Mesendoderm (in vitro differentiated cells): ENCODE measurements around the gene RNF150.

ENCODE experiments used
- DNase-seq: peaks from one replicate; pipeline ENCODE4 v3.0.0; 2013
- H2AK5ac ChIP-seq: 2 replicates; pipeline ENCODE4 v1.6.1; 2013; ENCODE audit warnings: low read length, inconsistent platforms
- H2BK120ac ChIP-seq: 2 replicates; pipeline ENCODE4 v1.6.1; 2013; ENCODE audit warnings: low read depth, mild to moderate bottlenecking, low read length, moderate library complexity, mixed read lengths
- H2BK15ac ChIP-seq: replicated peaks from 2 replicates; pipeline ENCODE4 v1.6.1; 2013; ENCODE audit warnings: low read depth, mild to moderate bottlenecking, moderate library complexity
- H2BK5ac ChIP-seq: 2 replicates; pipeline ENCODE4 v1.6.1; 2013; ENCODE audit warnings: low read length, inconsistent platforms
- H3K18ac ChIP-seq: 2 replicates; pipeline ENCODE4 v1.6.1; 2013; ENCODE audit warnings: mild to moderate bottlenecking, low read length, mixed read lengths
- H3K23ac ChIP-seq: one replicate; pipeline ENCODE4 v1.6.1; 2013; ENCODE audit warnings: low read length
- H3K27ac ChIP-seq: 2 replicates; pipeline ENCODE4 v1.5.1; 2013; ENCODE audit warnings: low read depth, mild to moderate bottlenecking, inconsistent platforms, low read length, moderate library complexity
- H3K27me3 ChIP-seq: 2 replicates; pipeline ENCODE4 v1.6.1; 2013; ENCODE audit warnings: low read length, control low read depth, mild to moderate bottlenecking, inconsistent platforms; ENCODE audit not compliant: insufficient read depth, poor library complexity
- H3K36me3 ChIP-seq: 2 replicates; pipeline ENCODE4 v1.6.1; 2013; ENCODE audit warnings: low read length, inconsistent platforms; ENCODE audit not compliant: control insufficient read depth, insufficient read depth
- H3K4ac ChIP-seq: one replicate; pipeline ENCODE4 v1.6.1; 2013; ENCODE audit warnings: low read depth, mild to moderate bottlenecking, low read length, moderate library complexity
- H3K4me1 ChIP-seq: 2 replicates; pipeline ENCODE4 v1.6.1; 2013; ENCODE audit warnings: low read depth, low read length, inconsistent platforms; ENCODE audit not compliant: control insufficient read depth
- H3K4me2 ChIP-seq: 2 replicates; pipeline ENCODE4 v1.6.1; 2013; ENCODE audit warnings: low read length
- H3K4me3 ChIP-seq: 2 replicates; pipeline ENCODE4 v1.5.1; 2013; ENCODE audit warnings: mild to moderate bottlenecking, low read length
- H3K56ac ChIP-seq: one replicate; pipeline ENCODE4 v1.6.1; 2013; ENCODE audit warnings: low read length
- H3K79me1 ChIP-seq: 2 replicates; pipeline ENCODE4 v1.6.1; 2013; ENCODE audit warnings: low read length, inconsistent platforms
- H3K79me2 ChIP-seq: 2 replicates; pipeline ENCODE4 v1.6.1; 2013; ENCODE audit warnings: mild to moderate bottlenecking, low read length; ENCODE audit not compliant: control insufficient read depth, insufficient read depth
- H3K9ac ChIP-seq: 2 replicates; pipeline ENCODE4 v1.6.1; 2013; ENCODE audit warnings: low read length, inconsistent platforms
- H4K5ac ChIP-seq: one replicate; pipeline ENCODE4 v1.6.1; 2013; ENCODE audit warnings: low read length
- H4K8ac ChIP-seq: one replicate; pipeline ENCODE4 v1.6.1; 2013; ENCODE audit warnings: low read depth, mild to moderate bottlenecking, control low read depth, low read length, moderate library complexity
- whole genome bisulfite sequencing: extraction: QIAGEN DNeasy Blood & Tissue Kit; methylation state at CpG from one replicate; pipeline ENCODE4 v1.1.7; 2013; ENCODE audit warnings: low lambda C conversion rate, missing lambda C conversion rate; ENCODE audit not compliant: insufficient coverage; ENCODE audit errors: extremely low coverage; 5-methylcytosine and 5-hydroxymethylcytosine counted together

The RNF150 gene

DNA sequence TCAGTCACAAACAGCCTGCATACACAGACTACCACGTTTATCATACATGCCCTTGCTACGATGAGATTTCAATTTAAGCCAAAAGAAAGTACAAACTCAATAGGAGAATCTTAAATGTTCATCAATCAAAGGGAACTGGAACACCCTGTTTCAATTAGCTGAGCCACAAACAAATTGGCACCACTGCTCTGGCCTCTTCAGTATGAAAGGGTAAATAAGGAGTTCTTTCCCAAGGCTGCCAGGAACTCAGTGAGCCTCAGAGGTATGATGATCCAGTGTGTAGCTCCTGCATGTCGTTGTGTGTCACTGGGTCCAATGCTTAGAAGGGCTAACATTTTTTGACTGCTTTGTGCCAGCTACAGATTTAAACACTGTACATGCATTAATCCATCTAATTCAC lies 5.4 kb downstream of the RNF150 start:
- H3K4me1 ChIP-seq = no peaks in the 10 kb centered on the region
- no peak overlapping the region for H3K27ac ChIP-seq
- no peak for DNase-seq
- no peak overlapping the region for H3K4ac ChIP-seq
- no peak overlapping the region for H4K5ac ChIP-seq
- H3K79me1 ChIP-seq = no peaks in the 10 kb centered on the region
- H3K9ac ChIP-seq = no peak overlapping the region
- no peak overlapping the region for H2AK5ac ChIP-seq
- no peak overlapping the region for H3K4me2 ChIP-seq
- H3K23ac ChIP-seq = no peak overlapping the region
- H3K79me2 ChIP-seq = no peaks in the 10 kb centered on the region
- H2BK15ac ChIP-seq = no peak overlapping the region
- H2BK5ac ChIP-seq = no peak overlapping the region
- H4K8ac ChIP-seq = no peak overlapping the region
- no CpG with 5 or more reads among the region's 3 CpGs for WGBS
- H3K56ac ChIP-seq = no peak overlapping the region
- no peak overlapping the region for H3K4me3 ChIP-seq
- H3K27me3 ChIP-seq = no peaks in the 10 kb centered on the region
- no peaks in the 10 kb centered on the region for H3K36me3 ChIP-seq
- H2BK120ac ChIP-seq = no peak overlapping the region
- H3K18ac ChIP-seq = no peak overlapping the region

DNA sequence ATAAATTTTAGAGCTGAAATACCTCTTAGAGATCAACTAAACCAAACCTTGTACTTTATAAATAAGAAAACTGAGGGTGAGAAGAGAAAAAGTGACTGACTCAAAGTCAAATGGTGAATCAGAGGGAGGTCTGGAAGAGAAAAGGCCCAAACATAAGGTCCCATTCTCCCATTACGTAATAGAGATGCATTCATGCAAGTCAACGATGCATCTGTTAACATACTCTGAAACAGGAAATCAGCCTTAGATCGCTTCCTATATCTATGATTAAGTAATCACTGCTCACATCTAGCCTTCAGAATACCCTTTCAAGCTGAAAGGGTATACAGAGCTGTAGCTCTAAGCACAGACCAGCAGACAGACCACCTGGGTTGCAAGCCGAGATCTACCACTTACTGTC lies 6.5 kb downstream of the RNF150 start:
- Histone ChIP-seq H3K4me2 (no peak overlapping the region), H2AK5ac (no peak overlapping the region), H3K36me3 (no peaks in the 10 kb centered on the region), H3K79me1 (no peaks in the 10 kb centered on the region), H2BK5ac (no peak overlapping the region), H3K79me2 (no peaks in the 10 kb centered on the region), H2BK120ac (no peak overlapping the region), H3K27me3 (no peaks in the 10 kb centered on the region), H4K5ac (no peak overlapping the region), H3K4me3 (no peak overlapping the region), H3K27ac (no peak overlapping the region), H3K4ac (no peak overlapping the region), H3K4me1 (peaks cover 2% of the 10 kb centered on the region), H2BK15ac (no peak overlapping the region), H3K18ac (no peak overlapping the region), H3K23ac (no peak overlapping the region), H3K56ac (no peak overlapping the region), H3K9ac (no peak overlapping the region), H4K8ac (no peak overlapping the region)
- DNase-seq = no peak
- WGBS = no CpG with 5 or more reads among the region's 4 CpGs

DNA sequence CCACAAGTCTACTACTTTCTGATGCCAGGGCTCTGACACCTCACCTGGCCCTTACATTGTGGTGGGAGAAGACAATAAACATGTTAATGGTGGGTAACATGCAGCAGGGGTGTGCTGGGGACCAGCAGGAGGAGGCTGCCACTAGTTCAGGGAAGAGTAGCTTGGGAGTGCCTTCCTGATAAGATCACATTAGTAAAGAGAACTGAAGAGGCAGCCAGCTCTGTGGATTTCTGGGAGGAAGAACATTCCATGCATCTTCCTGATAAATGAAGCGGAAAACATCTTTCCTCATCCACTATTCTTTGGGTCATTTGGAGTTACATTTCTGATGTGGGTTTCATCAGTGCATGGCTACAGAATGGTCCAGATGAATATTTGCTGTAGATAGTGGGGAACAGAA lies 9.0 kb downstream of the RNF150 start:
- H3K79me1 ChIP-seq = no peaks in the 10 kb centered on the region
- H2BK5ac ChIP-seq = no peak overlapping the region
- no peaks in the 10 kb centered on the region for H3K27me3 ChIP-seq
- DNase-seq = peak; percentile 62
- peaks cover 2% of the 10 kb centered on the region for H3K4me1 ChIP-seq
- H4K8ac ChIP-seq = no peak overlapping the region
- no peak overlapping the region for H3K4me3 ChIP-seq
- no peaks in the 10 kb centered on the region for H3K36me3 ChIP-seq
- no peak overlapping the region for H2AK5ac ChIP-seq
- no peaks in the 10 kb centered on the region for H3K79me2 ChIP-seq
- no peak overlapping the region for H4K5ac ChIP-seq
- WGBS = no CpG with 5 or more reads among the region's 1 CpG
- no peak overlapping the region for H2BK15ac ChIP-seq
- H3K9ac ChIP-seq = no peak overlapping the region
- no peak overlapping the region for H3K56ac ChIP-seq
- H2BK120ac ChIP-seq = no peak overlapping the region
- H3K4ac ChIP-seq = no peak overlapping the region
- no peak overlapping the region for H3K27ac ChIP-seq
- H3K23ac ChIP-seq = no peak overlapping the region
- no peak overlapping the region for H3K18ac ChIP-seq
- no peak overlapping the region for H3K4me2 ChIP-seq

DNA sequence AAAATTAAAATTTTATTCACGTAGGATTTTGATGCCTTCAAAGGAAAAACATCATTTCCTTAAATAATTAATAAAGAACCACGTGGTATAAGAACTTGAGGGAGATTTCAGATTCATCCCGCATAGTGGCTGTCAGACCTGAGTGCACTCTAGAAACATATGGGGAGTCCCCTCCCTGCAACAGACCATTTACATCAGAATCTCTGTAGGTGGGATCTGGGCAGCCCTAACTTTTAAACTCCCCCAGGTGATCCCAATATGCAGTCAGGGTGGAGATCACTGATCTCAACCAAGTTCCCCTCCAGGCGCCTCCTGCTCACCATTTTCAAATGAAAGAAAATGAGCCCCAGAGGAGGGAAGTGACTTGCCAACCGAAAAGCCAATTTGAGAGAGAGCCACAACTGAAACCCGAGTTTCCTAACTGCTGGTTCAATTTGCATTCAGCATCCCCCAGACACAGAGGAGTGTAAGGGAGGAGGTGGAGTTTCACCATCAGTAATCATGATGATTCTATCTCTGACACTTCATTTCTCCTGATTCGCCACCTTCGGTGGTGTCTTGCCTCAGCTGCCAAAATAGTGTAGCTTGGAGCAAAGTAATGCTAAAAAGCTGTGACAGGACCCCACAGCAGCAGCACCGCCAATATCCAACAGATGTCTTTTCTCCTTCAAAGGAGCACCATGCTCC lies 11.4 kb downstream of the RNF150 start:
- no peaks in the 10 kb centered on the region for H3K36me3 ChIP-seq
- no peak overlapping the region for H2BK5ac ChIP-seq
- H3K4me3 ChIP-seq = no peak overlapping the region
- no peak overlapping the region for H3K4ac ChIP-seq
- peaks cover 5% of the 10 kb centered on the region for H3K4me1 ChIP-seq
- H4K5ac ChIP-seq = no peak overlapping the region
- H2BK120ac ChIP-seq = no peak overlapping the region
- H3K4me2 ChIP-seq = no peak overlapping the region
- H4K8ac ChIP-seq = no peak overlapping the region
- no peaks in the 10 kb centered on the region for H3K79me2 ChIP-seq
- H3K56ac ChIP-seq = no peak overlapping the region
- no CpG with 5 or more reads among the region's 9 CpGs for WGBS
- H3K9ac ChIP-seq = no peak overlapping the region
- no peak overlapping the region for H2BK15ac ChIP-seq
- H3K18ac ChIP-seq = no peak overlapping the region
- H3K27ac ChIP-seq = no peak overlapping the region
- no peak overlapping the region for H3K23ac ChIP-seq
- H2AK5ac ChIP-seq = no peak overlapping the region
- no peaks in the 10 kb centered on the region for H3K27me3 ChIP-seq
- peak; percentile 50 for DNase-seq
- H3K79me1 ChIP-seq = no peaks in the 10 kb centered on the region

DNA sequence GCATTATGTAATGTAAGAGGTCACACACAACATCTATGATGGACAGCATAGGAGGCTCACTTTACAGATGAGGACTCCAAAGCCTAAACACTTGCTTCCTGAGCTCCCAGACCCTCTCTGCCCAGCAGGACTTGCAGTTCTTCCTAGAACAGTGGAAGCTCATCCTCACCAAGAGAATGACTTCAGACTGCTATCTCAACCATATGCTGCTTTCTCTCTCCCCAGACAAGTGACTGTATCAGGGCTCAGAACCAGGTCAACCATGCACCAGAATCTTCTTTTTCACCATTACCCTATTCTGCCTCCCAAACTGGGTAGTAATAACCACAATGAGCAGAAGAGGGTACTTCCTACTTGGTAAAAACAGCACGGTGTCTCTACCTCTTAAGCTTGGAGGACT lies 12.2 kb downstream of the RNF150 start:
- H2BK5ac ChIP-seq = no peak overlapping the region
- no peaks in the 10 kb centered on the region for H3K79me2 ChIP-seq
- H3K4ac ChIP-seq = no peak overlapping the region
- H3K27ac ChIP-seq = no peak overlapping the region
- peak; percentile 16 for DNase-seq
- H3K4me3 ChIP-seq = no peak overlapping the region
- no peak overlapping the region for H3K4me2 ChIP-seq
- H4K5ac ChIP-seq = no peak overlapping the region
- H3K27me3 ChIP-seq = no peaks in the 10 kb centered on the region
- no peak overlapping the region for H3K23ac ChIP-seq
- H2BK15ac ChIP-seq = no peak overlapping the region
- H3K36me3 ChIP-seq = no peaks in the 10 kb centered on the region
- no peak overlapping the region for H2BK120ac ChIP-seq
- H2AK5ac ChIP-seq = no peak overlapping the region
- H3K79me1 ChIP-seq = no peaks in the 10 kb centered on the region
- H3K18ac ChIP-seq = no peak overlapping the region
- H3K56ac ChIP-seq = no peak overlapping the region
- H3K4me1 ChIP-seq = peaks cover 5% of the 10 kb centered on the region
- H4K8ac ChIP-seq = no peak overlapping the region
- H3K9ac ChIP-seq = no peak overlapping the region
- no CpG with 5 or more reads among the region's 1 CpG for WGBS

DNA sequence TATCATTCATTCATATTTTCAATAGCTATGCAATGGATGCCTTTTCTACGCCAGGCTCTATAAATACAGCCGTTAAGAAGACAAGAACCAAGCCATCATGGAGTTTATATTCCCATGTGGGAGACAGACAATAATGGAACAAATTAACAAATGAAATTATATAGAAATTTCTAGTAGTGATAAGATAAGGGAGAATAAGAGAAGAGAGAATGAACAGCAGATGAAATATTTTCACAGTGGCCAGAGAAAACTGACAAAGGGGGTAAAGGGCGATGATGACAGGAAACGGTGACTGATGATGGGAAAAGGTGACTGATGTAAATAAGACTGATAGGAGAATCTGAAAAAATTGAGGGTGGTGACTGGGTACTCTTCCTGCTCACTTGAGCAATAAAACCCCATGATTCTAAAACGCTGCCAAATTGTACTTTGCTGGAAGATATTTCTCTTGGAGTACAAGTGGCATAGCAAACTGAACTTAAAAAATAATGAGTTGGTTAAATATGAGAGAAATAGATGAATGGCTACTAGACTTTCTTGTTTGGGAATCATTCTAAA lies 13.2 kb downstream of the RNF150 start:
- Histone ChIP-seq H3K4ac (no peak overlapping the region), H3K4me1 (peaks cover 5% of the 10 kb centered on the region), H4K5ac (no peak overlapping the region), H3K27me3 (no peaks in the 10 kb centered on the region), H3K79me1 (no peaks in the 10 kb centered on the region), H2BK120ac (no peak overlapping the region), H2BK5ac (no peak overlapping the region), H3K27ac (no peak overlapping the region), H2AK5ac (no peak overlapping the region), H3K79me2 (no peaks in the 10 kb centered on the region), H3K23ac (no peak overlapping the region), H2BK15ac (no peak overlapping the region), H3K18ac (no peak overlapping the region), H3K36me3 (no peaks in the 10 kb centered on the region), H3K4me2 (no peak overlapping the region), H3K4me3 (no peak overlapping the region), H3K9ac (no peak overlapping the region), H3K56ac (no peak overlapping the region), H4K8ac (no peak overlapping the region)
- DNase-seq = no peak
- no CpG with 5 or more reads among the region's 5 CpGs for whole genome bisulfite sequencing
